Neutrophil (primary cell): ENCODE data around the gene CCL1.

Source experiments
- H3K27ac ChIP-seq: fragments of 200-600 bp; sonication (generic); 2 replicates; pipeline ENCODE4 v1.5.1; 2016; ENCODE audit warnings: mild to moderate bottlenecking, moderate library complexity
- H3K27me3 ChIP-seq: fragments of 200-600 bp; sonication (generic); 2 replicates; pipeline ENCODE4 v1.6.0; 2016; ENCODE audit warnings: mild to moderate bottlenecking
- H3K36me3 ChIP-seq: fragments of 200-600 bp; sonication (generic); 2 replicates; pipeline ENCODE4 v1.5.1; 2017
- H3K4me1 ChIP-seq, 2 experiments: fragments of 200-600 bp in 1 of 2; sonication (generic) in 1 of 2; 1 replicate in 1 of 2; 2 replicates in 1 of 2; pipeline versions ENCODE4 v1.5.1 to v1.6.1; 2013 to 2016; ENCODE audit warnings: low read depth in 1 of 2, low read length in 1 of 2, mild to moderate bottlenecking in 1 of 2, moderate library complexity in 1 of 2; ENCODE audit not compliant: control insufficient read depth in 1 of 2, insufficient read depth in 1 of 2
- H3K4me3 ChIP-seq, 2 experiments: fragments of 200-600 bp in 1 of 2; sonication (generic) in 1 of 2; 1 replicate in 1 of 2; 2 replicates in 1 of 2; pipeline ENCODE4 v1.5.1; 2013 to 2016; ENCODE audit warnings: low read depth in 1 of 2, low read length in 1 of 2, mild to moderate bottlenecking in 1 of 2, moderate library complexity in 1 of 2
- H3K9me3 ChIP-seq: fragments of 200-600 bp; sonication (generic); 2 replicates; pipeline ENCODE4 v1.5.1; 2016
- CTCF ChIP-seq: fragments of 200-600 bp; sonication (generic); IDR thresholded peaks from 2 replicates; pipeline ENCODE4 v1.5.1; 2016; ENCODE audit warnings: antibody characterized with exemption

CCL1 gene

GRCh38 chr17:34375426-34375997, 12.5 kb upstream of the CCL1 start:
- no peak for TF ChIP-seq CTCF
- Histone ChIP-seq H3K36me3 (no peaks in the 10 kb centered on the region), H3K9me3 (no peaks in the 10 kb centered on the region)

GRCh38 chr17:34374457-34374856, 11.4 kb upstream of the CCL1 start:
- Histone ChIP-seq H3K4me3 (no peak overlapping the region), H3K4me1 (peaks cover 10 to 28% of the 10 kb centered on the region in 2 experiments), H3K27me3 (no peaks in the 10 kb centered on the region), H3K9me3 (no peaks in the 10 kb centered on the region), H3K36me3 (no peaks in the 10 kb centered on the region), H3K27ac (no peak overlapping the region)
- TF ChIP-seq CTCF = no peak

More at GRCh38 chr17:34375426-34375997, 12.5 kb upstream of the CCL1 start:
- no peak overlapping the region for H3K4me3 ChIP-seq
- H3K4me1 ChIP-seq = peaks cover 8 to 19% of the 10 kb centered on the region in 2 experiments
- H3K27me3 ChIP-seq = no peaks in the 10 kb centered on the region
- no peak overlapping the region for H3K27ac ChIP-seq

- Histone ChIP-seq H3K27me3 (no peaks in the 10 kb centered on the region), H3K27ac (no peak overlapping the region), H3K4me3 (no peak overlapping the region), H3K9me3 (no peaks in the 10 kb centered on the region), H3K36me3 (no peaks in the 10 kb centered on the region), H3K4me1 (peaks cover 18 to 37% of the 10 kb centered on the region in 2 experiments)
- TF ChIP-seq CTCF = no peak
Observed at GRCh38 chr17:34371405-34372100, 8.5 kb upstream of the CCL1 start.

- Histone ChIP-seq H3K4me1 (peaks cover 18 to 42% of the 10 kb centered on the region in 2 experiments), H3K4me3 (no peak overlapping the region), H3K27me3 (no peaks in the 10 kb centered on the region), H3K9me3 (no peaks in the 10 kb centered on the region), H3K27ac (peak overlapping the region; percentile 23), H3K36me3 (no peaks in the 10 kb centered on the region)
- TF ChIP-seq CTCF = no peak
Observed at GRCh38 chr17:34370997-34371395, 8.0 kb upstream of the CCL1 start.

- H3K9me3 ChIP-seq = no peaks in the 10 kb centered on the region
- no peak overlapping the region for H3K4me3 ChIP-seq
- H3K27me3 ChIP-seq = no peaks in the 10 kb centered on the region
- TF ChIP-seq CTCF = no peak
- peak overlapping the region; percentile 23 for H3K27ac ChIP-seq
- peaks cover 18 to 47% of the 10 kb centered on the region in 2 experiments for H3K4me1 ChIP-seq
- no peaks in the 10 kb centered on the region for H3K36me3 ChIP-seq
Observed at GRCh38 chr17:34370376-34370996, 7.5 kb upstream of the CCL1 start.
